Stimulated activated CD4-positive, alpha-beta T cell treated with anti-CD3 and anti-CD28 coated beads, Interleukin-1b, Interleukin-23, amount 100 ng/mL, for 1 hour (primary cell): ENCODE data around the gene DNAJC17.
A peak's percentile ranks its signal among the peaks of the same experiment; 100 is the strongest.

Source experiments
- DNase-seq, 2 donors: peaks; one replicate each; pipeline ENCODE4 v3.0.0-alpha.2; 2020; ENCODE audit warnings: low read depth in 2 of 2

The DNAJC17 gene

GRCh38 chr15:40766194-40766815, 41.0 kb downstream of the DNAJC17 start:
- no peak for DNase-seq

- DNase-seq: no peak
Measured at GRCh38 chr15:40764629-40765103, 42.6 kb downstream of the DNAJC17 start.

DNA sequence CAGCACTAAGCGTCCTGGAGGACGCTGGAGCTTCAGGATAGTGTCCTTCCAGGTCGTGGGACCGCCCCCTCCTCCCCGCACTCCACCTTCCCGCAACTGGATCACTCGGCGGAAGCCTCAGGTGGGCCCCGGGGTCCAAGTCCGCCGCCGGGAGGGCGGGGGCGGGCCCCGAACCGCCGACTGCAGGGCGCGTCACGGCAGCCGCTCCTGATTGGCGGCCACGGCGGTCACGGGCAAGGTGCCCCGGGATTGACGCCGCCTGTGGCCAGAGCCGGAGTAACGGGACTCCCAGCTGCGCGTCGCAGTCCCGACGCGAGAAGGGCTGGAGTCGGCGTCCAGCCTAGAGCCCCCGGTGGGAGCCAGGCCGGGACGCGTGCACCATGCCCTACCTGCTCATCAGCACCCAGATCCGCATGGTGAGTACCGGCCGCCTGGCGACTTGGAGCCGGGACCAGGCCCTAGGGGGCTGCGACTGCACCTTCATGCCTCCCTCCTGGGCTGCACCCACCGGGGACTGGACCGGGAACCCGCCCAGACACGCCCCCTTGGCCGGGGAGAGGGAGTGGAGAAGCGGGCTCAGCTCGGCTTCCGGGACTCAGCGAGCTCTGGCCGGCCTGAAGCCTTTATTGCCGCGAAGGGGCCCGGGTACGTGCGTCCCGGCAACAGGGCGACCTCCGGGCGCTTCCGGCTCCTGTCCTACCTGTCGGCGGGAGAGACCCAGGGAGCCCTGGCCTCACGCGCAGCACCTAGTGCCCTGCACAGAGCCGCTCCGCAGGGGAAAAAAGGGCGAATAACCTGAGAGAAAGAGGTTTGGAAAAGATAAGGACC, 43.3 kb downstream of the DNAJC17 start, which contains the start of gene GCHFR:
Gene GCHFR, plus strand, starts transcription at position 268 of the 828 bp plus-strand sequence. Its CDS starts 113 bp downstream, at position 381.
- DNase-seq: peak in 1 of 2 donors; percentile 25

DNA sequence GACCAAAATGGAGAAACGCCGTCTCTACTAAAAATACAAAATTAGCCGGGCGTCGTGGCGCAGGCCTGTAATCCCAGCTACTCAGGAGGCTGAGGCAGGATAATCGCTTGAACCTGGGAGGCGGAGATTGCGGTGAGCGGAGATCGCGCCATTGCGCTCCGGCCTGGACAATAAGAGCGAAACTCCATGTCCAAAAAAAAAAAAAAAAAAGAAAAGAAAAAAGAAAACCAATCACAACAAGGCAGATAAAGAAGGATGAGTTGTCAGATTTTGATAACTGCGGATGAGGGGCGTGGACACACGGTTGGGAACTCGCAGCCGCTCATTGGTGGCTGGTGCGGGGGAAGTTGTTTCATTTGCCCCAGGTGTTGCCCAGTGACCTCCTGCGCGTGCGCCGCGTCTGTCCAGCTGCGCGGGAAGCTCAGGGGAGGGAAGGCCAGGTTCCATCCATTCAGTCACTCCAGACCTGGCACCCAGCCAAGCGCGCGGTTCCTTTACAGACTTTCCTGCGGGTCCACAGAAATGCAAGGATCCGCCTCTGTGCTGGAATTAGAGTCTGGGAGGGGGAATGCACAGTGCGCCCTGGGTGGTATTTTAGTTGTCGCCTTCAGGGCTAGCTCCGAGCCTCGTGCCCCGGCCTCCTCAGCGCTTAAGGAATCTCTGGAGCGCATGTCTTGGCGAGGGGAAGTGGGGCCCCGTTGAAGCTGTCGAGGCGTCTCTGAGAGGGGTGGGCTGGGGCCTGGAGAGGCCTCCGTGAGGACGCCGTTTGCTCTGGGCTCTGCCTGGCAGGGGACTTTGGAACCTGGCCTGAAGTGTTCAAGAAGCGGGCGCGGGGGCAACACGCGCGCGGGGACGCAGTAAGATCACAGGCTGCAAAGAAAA, 44.1 kb downstream of the DNAJC17 start:
- DNase-seq: no peak

DNA sequence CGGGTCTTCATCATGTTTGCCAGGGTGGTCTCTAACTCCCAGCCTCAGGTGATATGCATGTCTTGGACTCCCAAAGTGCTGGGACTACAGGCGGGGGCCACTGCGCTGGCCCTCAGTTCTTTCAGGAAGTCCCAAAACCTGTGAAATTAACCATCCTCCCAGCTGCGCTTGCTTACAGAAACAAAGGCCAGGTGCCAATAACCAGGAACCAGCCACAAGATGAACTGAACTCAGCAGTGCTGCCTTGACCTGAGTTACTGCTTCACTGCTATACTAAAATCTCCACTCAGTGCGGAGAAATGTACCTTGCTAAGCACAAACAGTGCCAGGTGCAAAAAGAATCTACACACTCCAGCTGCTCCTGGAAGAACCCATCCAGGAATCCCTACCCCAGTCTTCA, 47.3 kb downstream of the DNAJC17 start:
- no peak for DNase-seq

DNA sequence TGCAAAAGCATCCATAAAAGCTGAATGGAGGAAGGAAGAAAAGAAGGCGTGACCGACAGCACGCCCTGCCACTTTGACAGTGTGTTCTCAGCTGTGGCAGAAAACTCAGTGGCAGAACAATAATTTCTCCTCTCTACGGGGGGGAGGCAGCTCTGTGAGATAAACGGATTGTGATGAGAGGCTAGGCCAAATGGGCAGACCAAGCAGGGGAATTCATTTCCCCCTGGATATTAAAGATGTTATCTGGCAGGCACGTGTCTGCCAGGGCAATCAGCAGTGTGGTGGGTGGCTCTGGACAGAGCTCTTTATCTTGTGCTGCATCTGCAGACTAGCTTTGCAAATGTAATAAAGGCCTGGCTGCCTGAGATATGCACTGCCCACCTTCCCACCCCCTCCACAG, 50.3 kb downstream of the DNAJC17 start:
- DNase-seq: no peak

DNA sequence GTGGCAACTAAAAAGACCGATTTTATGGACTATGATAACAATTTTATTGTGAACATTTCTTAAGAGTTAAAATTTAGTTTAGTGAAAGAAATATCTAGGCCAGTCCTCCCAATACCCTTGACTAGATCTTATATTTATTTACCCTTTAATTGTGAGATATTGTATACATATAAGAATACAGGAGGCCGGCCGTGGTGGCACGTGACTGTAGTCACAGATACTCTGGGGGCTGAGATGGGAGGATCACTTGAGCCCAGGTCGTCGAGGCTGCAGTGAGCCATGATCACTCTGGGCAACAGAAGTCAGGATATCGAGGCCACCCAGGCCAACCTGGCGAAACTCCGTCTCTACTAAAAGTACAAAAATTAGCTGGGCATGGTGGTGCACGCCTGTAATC, 51.5 kb downstream of the DNAJC17 start:
- no peak for DNase-seq

DNA sequence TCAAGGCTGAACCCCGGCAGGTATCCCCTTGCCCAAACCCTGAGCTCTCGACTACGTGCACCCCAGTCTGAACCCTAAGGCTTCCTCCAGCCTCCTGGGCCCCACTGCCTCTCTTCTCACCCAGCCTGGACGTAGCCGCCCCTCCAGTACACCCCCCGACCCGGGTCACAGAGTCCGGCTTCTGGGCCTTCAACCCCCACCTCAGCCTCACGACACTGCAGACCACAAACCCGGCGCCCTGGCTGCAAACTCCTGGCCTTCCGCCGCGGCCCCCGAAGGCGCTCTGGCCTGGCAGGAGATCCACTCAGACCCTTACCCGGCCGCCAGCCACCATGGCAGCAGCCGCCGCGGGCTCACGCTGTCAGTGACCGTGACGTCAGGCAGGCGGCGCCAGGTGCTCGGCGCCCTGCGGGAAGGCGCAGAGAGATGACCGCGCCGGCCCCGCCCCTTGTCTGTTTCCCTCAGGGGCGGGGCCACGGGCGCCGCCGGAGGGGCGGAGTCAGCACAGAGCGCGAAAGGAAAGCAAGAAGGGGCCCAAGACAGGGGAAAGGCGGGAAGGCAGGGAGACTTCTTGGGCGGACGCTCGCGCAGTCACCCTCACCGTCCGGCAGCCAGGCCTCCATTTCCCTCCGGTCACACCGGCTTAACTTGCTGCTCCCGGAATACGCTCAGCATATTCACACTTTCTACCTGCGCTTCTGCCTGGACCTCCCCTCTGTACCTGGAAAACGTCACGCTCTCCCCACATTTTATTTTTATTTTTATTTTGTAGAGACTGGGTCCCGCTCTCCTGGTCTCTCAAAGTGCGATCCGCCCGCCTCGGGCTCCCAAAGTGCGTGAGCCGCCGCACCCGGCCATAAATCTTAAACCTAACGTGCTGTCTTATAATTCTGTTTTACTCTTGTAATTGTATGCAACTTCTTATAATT, 52.1 kb downstream of the DNAJC17 start, which contains the start of gene RMDN3:
Gene RMDN3, minus strand, starts transcription at position 372 of the 929 bp plus-strand sequence. CDS start 471 bp downstream, outside the sequence.
- DNase-seq: peak; percentile 80 to 90

DNA sequence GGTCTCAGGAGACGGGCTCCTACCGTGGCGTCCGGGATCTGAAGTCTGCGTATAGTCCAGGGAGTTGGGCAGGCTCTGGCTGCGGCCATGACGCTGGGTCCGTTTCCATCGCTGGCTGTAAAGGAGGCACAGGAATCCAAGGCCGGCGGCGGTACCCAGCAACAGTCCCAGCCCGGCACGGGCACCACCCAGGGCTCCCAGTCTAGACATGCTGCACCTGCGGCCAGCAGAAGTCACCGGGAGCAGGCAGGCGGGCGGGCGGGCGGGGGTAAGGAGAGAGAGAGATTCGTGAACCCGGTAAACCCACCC, 52.7 kb downstream of the DNAJC17 start:
- DNase-seq: no peak

GRCh38 chr15:40751745-40752144, 55.5 kb downstream of the DNAJC17 start:
- no peak for DNase-seq

- DNase-seq: no peak
Measured at GRCh38 chr15:40750885-40751284, 56.4 kb downstream of the DNAJC17 start.

- no peak for DNase-seq
Measured at GRCh38 chr15:40749151-40749630, 58.1 kb downstream of the DNAJC17 start.

- no peak for DNase-seq
Measured at GRCh38 chr15:40747685-40748631, 59.3 kb downstream of the DNAJC17 start.

DNA sequence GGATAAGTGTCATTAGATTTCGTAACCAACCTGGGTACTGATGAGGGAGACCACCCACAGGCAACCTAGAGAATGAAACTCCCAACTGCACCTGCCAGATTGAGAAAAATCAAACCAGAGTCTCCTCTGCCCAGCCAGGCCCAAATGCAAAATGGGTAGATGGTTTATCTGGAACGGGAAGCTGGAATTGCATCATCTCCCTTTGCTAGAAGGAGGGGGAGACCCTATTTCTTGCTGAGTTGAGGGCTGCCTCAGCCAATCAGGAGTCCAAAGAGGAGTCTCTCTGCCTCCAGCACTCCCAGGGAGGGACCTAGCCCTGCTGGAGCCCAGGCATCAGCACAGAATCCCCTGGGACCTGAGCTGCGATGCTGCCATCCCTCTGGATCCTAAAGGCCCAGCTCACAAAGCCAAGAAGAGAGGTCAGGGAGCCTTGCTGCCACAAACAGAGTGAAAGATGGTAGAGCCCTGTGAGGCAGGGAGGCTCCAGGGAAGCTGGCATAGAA, 60.3 kb downstream of the DNAJC17 start:
- no peak for DNase-seq

GRCh38 chr15:40744815-40745152, 62.5 kb downstream of the DNAJC17 start:
- no peak for DNase-seq

GRCh38 chr15:40743921-40744814, 63.1 kb downstream of the DNAJC17 start:
- DNase-seq: peak in 1 of 2 donors; percentile 29

- no peak for DNase-seq
Measured at GRCh38 chr15:40743485-40743901, 63.8 kb downstream of the DNAJC17 start.

DNA sequence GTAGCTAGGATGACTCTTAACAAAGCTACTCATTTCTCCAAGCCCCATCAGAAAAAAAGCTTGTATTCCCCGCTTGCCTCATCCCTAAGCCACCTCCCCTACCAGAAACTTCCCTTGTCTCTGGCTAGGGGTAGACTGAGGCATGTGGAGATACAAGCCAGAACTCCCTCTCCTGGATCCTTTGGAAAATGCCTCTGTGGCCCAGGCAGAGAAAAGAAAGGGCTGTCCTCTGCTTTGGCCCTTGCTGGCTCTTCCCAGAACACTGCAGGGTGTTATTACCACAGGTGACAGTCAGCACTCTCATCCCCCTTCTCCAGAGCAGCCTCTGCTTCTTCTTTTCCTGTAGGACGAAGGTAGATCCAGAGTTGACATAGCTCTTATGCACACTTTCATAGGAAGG, 67.4 kb downstream of the DNAJC17 start:
- no peak for DNase-seq
